Activated CD8-positive, alpha-beta T cell treated with anti-CD3 and anti-CD28 coated beads, Interleukin-2, amount 10 ng/mL, durations not matched to agents 7 days and 5 days (primary cell): Measurements from ENCODE around the gene ATXN1. TPM values are rescaled to one million over a fixed set of nuclear protein-coding genes. Genes with fewer than 3 reads are reported as not detected.
A peak's percentile ranks its signal among the peaks of the same experiment; 100 is the strongest.

ENCODE experiments used
- ATAC-seq: fragments of 150-1000 bp; cut with Tn5 transposase; one replicate; pipeline ENCODE4 v1.10.0; 2021; ENCODE audit warnings: moderate library complexity
- CTCF ChIA-PET: fragments of 350-600 bp; sonication (Branson Sonifier 250); formaldehyde crosslinking; loops from one replicate; lab custom pipeline; 2021; ENCODE audit warnings: antibody characterized with exemption; lab: Charles Lee
- POLR2A ChIA-PET: fragments of 350-600 bp; sonication (Branson Sonifier 250); formaldehyde crosslinking; loops from one replicate; lab custom pipeline; 2021; ENCODE audit warnings: antibody characterized with exemption; lab: Charles Lee
- DNase-seq: peaks from one replicate; pipeline ENCODE4 v3.0.0-alpha.2; 2020
- H3K27ac Mint-ChIP-seq: one replicate; pipeline ENCODE4 v1.8.0; 2021; ENCODE audit warnings: mild to moderate bottlenecking, mixed read lengths
- H3K27me3 Mint-ChIP-seq: one replicate; pipeline ENCODE4 v1.8.0; 2021; ENCODE audit warnings: low read depth, mixed read lengths
- H3K36me3 Mint-ChIP-seq: one replicate; pipeline ENCODE4 v1.8.0; 2021; ENCODE audit warnings: low read depth, mixed read lengths
- H3K4me1 Mint-ChIP-seq: one replicate; pipeline ENCODE4 v1.8.0; 2021; ENCODE audit warnings: low read depth, mixed read lengths
- H3K4me3 Mint-ChIP-seq: one replicate; pipeline ENCODE4 v1.8.0; 2021; ENCODE audit warnings: mild to moderate bottlenecking, mixed read lengths
- H3K9me3 Mint-ChIP-seq: one replicate; pipeline ENCODE4 v1.8.0; 2022; ENCODE audit warnings: mixed read lengths; ENCODE audit not compliant: insufficient read depth
- total RNA-seq, 2 experiments: library from RNA; stranded (reverse); gene quantifications; one replicate each; pipeline ENCODE4 v1.2.3, GENCODE V29; 2021

Gene ATXN1
- total RNA-seq, 2 experiments from 2014 or later = 36.7 to 42.9 TPM

GRCh38 chr6:16474772-16475493, 286.3 kb downstream of the ATXN1 start:
- peak; percentile 30 for ATAC-seq
- POLR2A ChIA-PET = interaction anchor here (0.7 to 3.1 kb wide), 5 partner anchors 9 to 286 kb away, joined by 3 to 14 read pairs (median 8); partner anchors contain the start of gene ATXN1
- Mint-ChIP-seq H3K4me3 (no peak overlapping the region), H3K27me3 (no peaks in the 10 kb centered on the region), H3K4me1 (peaks cover 68% of the 10 kb centered on the region), H3K9me3 (no peaks in the 10 kb centered on the region), H3K27ac (peak overlapping the region; percentile 56), H3K36me3 (peaks cover 43% of the 10 kb centered on the region)
- DNase-seq = no peak
- CTCF ChIA-PET = interaction anchor here (0.9 to 7.2 kb wide), 8 partner anchors 7 to 289 kb away, joined by 3 to 59 read pairs (median 3); no protein-coding TSS in a partner anchor

DNA sequence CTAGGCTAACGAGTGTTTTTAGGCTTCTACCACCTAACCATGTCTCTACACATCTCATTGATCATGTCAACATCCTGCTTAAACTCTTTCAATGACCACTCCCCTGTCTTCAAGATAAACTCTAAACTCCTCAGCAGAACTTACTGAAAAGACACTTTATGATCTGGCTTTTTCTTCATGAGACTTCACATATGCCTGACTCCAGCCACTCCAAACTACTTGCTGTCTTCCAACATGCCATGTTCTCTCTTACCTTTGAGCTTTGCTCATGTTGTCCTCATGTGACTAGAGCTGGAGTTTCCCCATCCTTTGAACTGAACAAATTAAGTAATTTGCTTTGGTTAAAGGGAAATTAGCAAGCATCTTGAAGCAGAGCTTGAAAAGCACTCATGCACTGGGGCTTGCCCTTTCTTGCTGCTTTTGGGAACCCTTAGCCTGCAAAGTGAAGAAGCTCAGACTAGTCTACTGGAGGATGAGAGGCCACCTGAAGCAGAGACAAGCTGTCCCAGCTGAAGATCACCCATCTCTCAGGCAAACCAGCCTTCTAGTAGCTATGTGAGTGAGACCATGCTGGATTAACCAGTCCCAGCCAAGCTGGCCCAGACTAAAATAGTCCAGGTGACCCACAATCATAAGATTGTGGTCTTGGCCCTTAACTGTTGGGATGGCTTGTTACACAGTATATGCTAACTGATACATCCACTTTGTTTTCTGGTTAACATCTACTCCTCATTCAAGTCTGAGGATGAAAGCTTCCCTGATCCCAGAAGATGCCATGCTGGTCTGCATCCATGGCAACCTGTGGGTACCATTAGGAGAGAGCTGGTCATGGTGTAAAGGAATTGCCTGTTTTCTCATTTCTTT, 287.1 kb downstream of the ATXN1 start:
- Mint-ChIP-seq H3K9me3 (no peaks in the 10 kb centered on the region), H3K27ac (peak overlapping the region; percentile 77), H3K4me1 (peaks cover 71% of the 10 kb centered on the region), H3K4me3 (no peak overlapping the region), H3K36me3 (peaks cover 45% of the 10 kb centered on the region), H3K27me3 (no peaks in the 10 kb centered on the region)
- DNase-seq = no peak
- ChIA-PET CTCF (interaction anchor here (0.9 to 7.2 kb wide), 9 partner anchors 8 to 289 kb away, joined by 3 to 59 read pairs (median 3); no protein-coding TSS in a partner anchor), POLR2A (interaction anchor here (0.7 to 3.1 kb wide), 7 partner anchors 8 to 289 kb away, joined by 3 to 14 read pairs (median 4); partner anchors contain the start of gene ATXN1)
- ATAC-seq = peak; percentile 3

DNA sequence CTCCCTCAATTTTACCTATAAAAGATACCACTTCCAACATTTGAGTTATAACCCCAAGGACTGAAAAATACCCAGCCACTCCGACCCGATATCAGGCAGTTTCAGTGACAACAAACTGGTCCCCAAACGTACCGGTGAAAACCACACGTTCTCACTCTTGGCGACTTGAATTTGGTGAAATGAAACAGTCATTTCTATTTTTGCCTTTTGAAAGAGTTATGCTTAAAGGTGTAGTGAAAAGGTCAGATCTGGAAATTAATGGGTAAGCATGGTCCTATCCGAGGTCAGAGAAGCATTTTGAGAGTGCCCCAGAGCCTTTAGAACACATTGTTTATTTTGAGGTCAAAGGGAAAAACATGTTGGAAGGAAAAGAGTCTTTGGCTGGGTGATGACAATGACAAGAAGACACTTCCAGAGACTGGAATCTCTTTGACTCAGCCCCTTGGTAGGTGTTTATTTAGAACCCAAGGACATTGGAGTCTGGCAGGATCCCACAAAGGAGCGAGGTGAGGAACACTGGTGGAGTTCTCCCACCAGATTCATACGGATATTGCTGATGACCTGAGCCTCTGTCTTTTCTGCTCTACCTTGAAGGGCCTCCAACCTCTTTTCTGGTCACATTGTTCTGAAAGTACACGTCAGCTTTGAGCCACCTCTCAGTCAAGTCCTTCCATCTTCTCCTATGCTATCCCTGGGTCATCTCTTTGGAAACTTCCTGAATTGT, 287.9 kb downstream of the ATXN1 start:
- Mint-ChIP-seq H3K4me3 (peak overlapping the region; percentile 30), H3K27ac (peak overlapping the region; percentile 77), H3K4me1 (peaks cover 79% of the 10 kb centered on the region), H3K9me3 (no peaks in the 10 kb centered on the region), H3K36me3 (peaks cover 50% of the 10 kb centered on the region), H3K27me3 (no peaks in the 10 kb centered on the region)
- peak; percentile 7 for ATAC-seq
- ChIA-PET POLR2A (interaction anchor here (0.7 to 3.1 kb wide), 7 partner anchors 8 to 290 kb away, joined by 3 to 14 read pairs (median 5); partner anchors contain the start of gene ATXN1), CTCF (interaction anchor here (0.9 to 7.2 kb wide), 6 partner anchors 9 to 290 kb away, joined by 3 to 59 read pairs (median 4); no protein-coding TSS in a partner anchor)
- no peak for DNase-seq

DNA sequence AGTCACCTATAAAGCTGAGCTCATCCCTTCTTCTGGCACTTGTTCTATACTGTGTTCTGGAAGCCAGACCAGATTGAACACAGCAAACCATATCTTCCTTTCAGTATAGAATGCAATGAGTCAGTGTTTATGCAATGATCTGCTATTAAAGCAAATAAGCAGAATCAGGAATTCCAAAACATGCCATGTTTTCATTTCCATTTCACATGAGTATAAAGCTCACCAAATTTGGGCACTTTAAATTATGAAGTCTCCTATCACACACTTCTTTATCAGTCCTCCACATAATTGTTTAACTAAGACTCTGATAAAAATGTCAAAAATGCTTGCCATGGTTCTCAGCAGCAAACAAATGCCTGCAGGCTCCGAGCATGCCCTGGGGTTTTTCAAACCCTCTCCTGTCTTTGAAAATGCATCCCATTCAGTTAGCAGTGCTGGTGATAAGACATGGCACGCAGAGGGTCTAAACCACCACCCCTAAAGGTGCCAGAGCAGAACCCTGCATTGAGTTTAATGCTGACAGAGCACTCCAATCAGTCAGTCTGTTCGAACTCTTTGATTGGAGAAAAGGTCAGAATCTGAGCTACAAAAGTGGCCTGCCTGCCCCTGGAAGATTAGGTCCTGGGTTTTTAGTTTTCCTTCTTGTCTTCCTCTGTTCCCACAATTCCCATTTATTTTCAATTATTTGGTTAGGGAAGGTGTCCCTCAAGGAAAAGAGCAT, 288.8 kb downstream of the ATXN1 start:
- ChIA-PET CTCF (interaction anchor here (1.0 to 7.2 kb wide), 5 partner anchors 9 to 290 kb away, joined by 3 to 59 read pairs (median 9); partner anchors contain the start of gene ATXN1), POLR2A (interaction anchor here (1.6 to 2.4 kb wide), 2 partner anchors 8 to 289 kb away, joined by 5 to 9 read pairs; partner anchors contain the start of gene ATXN1)
- no peak overlapping the region for H3K27ac Mint-ChIP-seq
- no peak overlapping the region for H3K4me3 Mint-ChIP-seq
- H3K27me3 Mint-ChIP-seq = no peaks in the 10 kb centered on the region
- H3K36me3 Mint-ChIP-seq = peaks cover 46% of the 10 kb centered on the region
- DNase-seq = no peak
- H3K9me3 Mint-ChIP-seq = no peaks in the 10 kb centered on the region
- ATAC-seq = no peak
- H3K4me1 Mint-ChIP-seq = peaks cover 77% of the 10 kb centered on the region

- POLR2A ChIA-PET = interaction anchor here (1.0 to 2.4 kb wide), 3 partner anchors 9 to 289 kb away, joined by 3 to 9 read pairs (median 5); partner anchors contain the start of gene ATXN1
- H3K27ac Mint-ChIP-seq = peak overlapping the region; percentile 61
- no peaks in the 10 kb centered on the region for H3K9me3 Mint-ChIP-seq
- no peak overlapping the region for H3K4me3 Mint-ChIP-seq
- DNase-seq = no peak
- no peaks in the 10 kb centered on the region for H3K27me3 Mint-ChIP-seq
- peaks cover 41% of the 10 kb centered on the region for H3K36me3 Mint-ChIP-seq
- ATAC-seq = no peak
- CTCF ChIA-PET = interaction anchor here (0.9 to 7.2 kb wide), 8 partner anchors 9 to 291 kb away, joined by 3 to 59 read pairs (median 5); partner anchors contain the start of gene ATXN1
- H3K4me1 Mint-ChIP-seq = peaks cover 73% of the 10 kb centered on the region
These were observed 289.4 kb downstream of the ATXN1 start for GRCh38 chr6:16471910-16472297.

GRCh38 chr6:16471222-16471909, 289.9 kb downstream of the ATXN1 start:
- Mint-ChIP-seq H3K9me3 (no peaks in the 10 kb centered on the region), H3K4me1 (peaks cover 71% of the 10 kb centered on the region), H3K36me3 (peaks cover 38% of the 10 kb centered on the region), H3K4me3 (no peak overlapping the region), H3K27me3 (no peaks in the 10 kb centered on the region), H3K27ac (peak overlapping the region; percentile 61)
- POLR2A ChIA-PET = interaction anchor here (1.0 to 2.4 kb wide), 5 partner anchors 9 to 290 kb away, joined by 3 to 9 read pairs (median 3); partner anchors contain the start of gene ATXN1
- DNase-seq (no peak), ATAC-seq (peak; percentile 20)
- CTCF ChIA-PET = interaction anchor here (0.8 to 7.2 kb wide), 12 partner anchors 10 to 291 kb away, joined by 3 to 59 read pairs (median 4); partner anchors contain the start of gene ATXN1

- H3K9me3 Mint-ChIP-seq = no peaks in the 10 kb centered on the region
- DNase-seq = no peak
- H3K36me3 Mint-ChIP-seq = peaks cover 36% of the 10 kb centered on the region
- ChIA-PET CTCF (interaction anchor here (0.7 to 7.2 kb wide), 11 partner anchors 10 to 292 kb away, joined by 3 to 59 read pairs (median 4); partner anchors contain the start of gene ATXN1), POLR2A (interaction anchor here (0.5 to 2.4 kb wide), 7 partner anchors 8 to 291 kb away, joined by 3 to 9 read pairs (median 3); partner anchors contain the start of gene ATXN1)
- H3K4me3 Mint-ChIP-seq = no peak overlapping the region
- peak overlapping the region; percentile 54 for H3K27ac Mint-ChIP-seq
- ATAC-seq = no peak
- peaks cover 71% of the 10 kb centered on the region for H3K4me1 Mint-ChIP-seq
- H3K27me3 Mint-ChIP-seq = no peaks in the 10 kb centered on the region
These were observed 290.6 kb downstream of the ATXN1 start for GRCh38 chr6:16470502-16471221.

DNA sequence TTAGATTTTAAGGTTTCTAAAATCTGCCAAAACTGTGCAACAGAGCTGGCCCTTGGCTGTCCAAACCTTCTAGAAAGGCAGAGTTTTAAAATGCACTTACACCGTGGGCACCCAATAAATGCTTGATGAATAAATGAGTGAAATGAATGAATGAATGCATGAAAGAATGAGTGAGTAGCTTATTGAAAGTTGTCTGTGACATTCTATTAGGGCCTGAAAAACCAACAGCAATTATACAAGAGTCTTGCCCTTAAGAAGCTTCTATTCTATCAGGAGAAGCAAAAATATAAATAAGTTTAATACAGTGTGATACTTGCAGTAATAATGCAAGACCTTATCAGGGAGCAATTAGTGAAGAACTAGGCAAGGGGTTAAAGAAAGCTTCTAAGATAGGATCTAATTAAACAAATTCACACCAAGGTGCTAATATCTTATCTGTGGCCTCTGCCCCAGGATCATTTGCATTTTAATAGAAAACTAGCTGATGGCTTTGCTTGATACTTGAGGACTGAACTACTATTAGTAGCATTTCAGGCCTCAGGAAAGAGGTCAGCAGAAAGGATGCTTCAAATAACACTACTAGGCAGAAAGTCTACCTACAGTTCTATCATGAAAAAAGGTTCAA, 292.2 kb downstream of the ATXN1 start:
- DNase-seq = no peak
- no peak overlapping the region for H3K4me3 Mint-ChIP-seq
- no peaks in the 10 kb centered on the region for H3K27me3 Mint-ChIP-seq
- ChIA-PET CTCF (interaction anchor here (1.3 to 7.2 kb wide), 2 partner anchors 33 to 44 kb away, joined by 4 to 59 read pairs; no protein-coding TSS in a partner anchor), POLR2A (interaction anchor here (1.4 kb wide), 1 partner anchor 11 kb away, joined by 3 read pairs; no protein-coding TSS in a partner anchor)
- H3K9me3 Mint-ChIP-seq = no peaks in the 10 kb centered on the region
- peaks cover 58% of the 10 kb centered on the region for H3K4me1 Mint-ChIP-seq
- no peak for ATAC-seq
- peaks cover 35% of the 10 kb centered on the region for H3K36me3 Mint-ChIP-seq
- no peak overlapping the region for H3K27ac Mint-ChIP-seq
